Measurements from ENCODE around the gene WDR70.

The WDR70 gene

DNA sequence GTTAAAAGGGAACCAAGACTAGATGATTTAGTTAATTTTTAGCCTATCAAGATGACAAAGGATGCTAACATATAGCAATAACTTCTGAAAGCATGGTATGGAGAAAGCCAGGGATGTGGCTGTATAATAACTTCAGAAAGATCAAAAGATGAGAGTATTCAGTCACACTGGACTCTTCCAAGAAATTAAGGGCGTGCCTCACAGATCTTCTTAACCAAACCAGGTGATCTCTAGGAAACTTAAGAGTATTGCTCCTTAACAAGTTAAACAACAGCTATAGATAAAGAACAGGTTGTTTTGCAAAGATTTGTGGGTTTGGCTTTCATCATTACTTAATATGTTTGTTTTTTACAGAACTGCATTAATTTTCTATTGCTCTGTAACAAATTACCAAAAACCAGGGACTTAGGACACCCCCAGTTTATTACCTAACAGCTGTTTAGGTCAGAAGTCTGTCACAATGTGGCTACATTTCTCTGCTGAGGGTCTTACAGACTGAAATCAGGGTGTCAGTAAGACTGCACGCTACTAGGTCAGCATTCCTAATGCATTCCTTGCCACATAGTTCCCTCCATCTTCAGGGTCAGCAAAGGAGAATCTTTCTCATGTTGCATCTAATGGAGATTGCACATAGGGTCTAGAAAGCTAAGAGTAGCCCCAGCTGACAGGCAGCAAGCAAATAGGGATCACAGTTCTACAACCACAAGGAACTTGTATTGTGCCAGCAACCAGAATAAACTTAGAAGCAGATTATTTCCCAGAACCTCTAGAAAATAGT is 113.8 kb downstream of the WDR70 start:
- in situ Hi-C loops (cut with HindIII; ENCODE audit: low sequenced_read_pairs) = no loop called here
- no peak for DNase-seq (ENCODE audit: low read depth)
- TF ChIP-seq, protein P1, sequence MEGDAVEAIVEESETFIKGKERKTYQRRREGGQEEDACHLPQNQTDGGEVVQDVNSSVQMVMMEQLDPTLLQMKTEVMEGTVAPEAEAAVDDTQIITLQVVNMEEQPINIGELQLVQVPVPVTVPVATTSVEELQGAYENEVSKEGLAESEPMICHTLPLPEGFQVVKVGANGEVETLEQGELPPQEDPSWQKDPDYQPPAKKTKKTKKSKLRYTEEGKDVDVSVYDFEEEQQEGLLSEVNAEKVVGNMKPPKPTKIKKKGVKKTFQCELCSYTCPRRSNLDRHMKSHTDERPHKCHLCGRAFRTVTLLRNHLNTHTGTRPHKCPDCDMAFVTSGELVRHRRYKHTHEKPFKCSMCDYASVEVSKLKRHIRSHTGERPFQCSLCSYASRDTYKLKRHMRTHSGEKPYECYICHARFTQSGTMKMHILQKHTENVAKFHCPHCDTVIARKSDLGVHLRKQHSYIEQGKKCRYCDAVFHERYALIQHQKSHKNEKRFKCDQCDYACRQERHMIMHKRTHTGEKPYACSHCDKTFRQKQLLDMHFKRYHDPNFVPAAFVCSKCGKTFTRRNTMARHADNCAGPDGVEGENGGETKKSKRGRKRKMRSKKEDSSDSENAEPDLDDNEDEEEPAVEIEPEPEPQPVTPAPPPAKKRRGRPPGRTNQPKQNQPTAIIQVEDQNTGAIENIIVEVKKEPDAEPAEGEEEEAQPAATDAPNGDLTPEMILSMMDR (IDR thresholded peaks at IDR 0.05; ENCODE audit: low read depth, low read length, missing control alignments) = no peak
- H3K4me3 ChIP-seq (ENCODE audit: low read depth, low read length) = no peak overlapping the region

DNA sequence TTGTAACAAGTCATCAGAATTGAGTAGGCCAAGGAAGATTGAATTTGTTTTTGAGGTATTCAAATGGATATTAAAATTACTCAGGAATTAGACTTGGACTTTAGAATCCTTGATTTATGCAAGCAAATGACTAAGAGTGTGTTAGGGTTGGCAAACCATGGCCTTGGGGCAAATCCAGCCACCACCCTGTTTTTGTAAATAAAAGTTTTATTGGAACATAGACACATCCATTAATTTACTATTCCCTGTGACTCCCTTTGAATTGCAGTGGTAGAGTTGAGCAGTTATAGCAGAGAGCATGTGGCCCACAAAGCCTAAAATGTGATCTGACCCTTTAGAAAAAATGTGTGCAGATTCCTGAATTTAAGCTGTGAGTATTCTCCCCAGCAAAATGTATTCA is 115.6 kb downstream of the WDR70 start:
- no peak for DNase-seq (ENCODE audit: low read depth)
- TF ChIP-seq, protein P1 (IDR thresholded peaks at IDR 0.05; ENCODE audit: low read depth, low read length, missing control alignments) = no peak
- H3K4me3 ChIP-seq (ENCODE audit: low read depth, low read length) = no peak overlapping the region
- in situ Hi-C loops (cut with HindIII; ENCODE audit: low sequenced_read_pairs) = no loop called here

DNA sequence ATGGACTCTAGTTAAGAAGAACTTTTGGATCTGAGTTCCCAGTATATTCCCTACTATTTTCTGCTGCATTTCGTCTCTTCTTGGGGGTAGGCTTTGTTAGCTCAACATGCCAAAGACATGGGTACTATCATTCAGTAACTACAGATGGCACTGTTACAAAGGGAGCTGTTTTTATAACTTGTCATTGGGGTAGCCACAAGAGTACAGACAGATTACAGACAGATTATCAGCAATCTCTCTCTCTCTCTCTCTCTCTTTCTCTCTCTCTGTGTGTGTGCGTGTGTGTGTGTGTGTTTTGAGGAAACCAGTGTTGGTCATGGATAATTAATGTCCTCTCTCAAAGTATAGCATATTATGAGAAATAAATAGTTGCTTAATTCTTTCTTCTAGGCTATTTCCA is 116.1 kb downstream of the WDR70 start:
- DNase-seq (ENCODE audit: low read depth) = no peak
- no peak overlapping the region for H3K4me3 ChIP-seq (ENCODE audit: low read depth, low read length)
- TF ChIP-seq, protein P1 (IDR thresholded peaks at IDR 0.05; ENCODE audit: low read depth, low read length, missing control alignments) = peak; percentile 16
- in situ Hi-C loops (cut with HindIII; ENCODE audit: low sequenced_read_pairs) = no loop called here

DNA sequence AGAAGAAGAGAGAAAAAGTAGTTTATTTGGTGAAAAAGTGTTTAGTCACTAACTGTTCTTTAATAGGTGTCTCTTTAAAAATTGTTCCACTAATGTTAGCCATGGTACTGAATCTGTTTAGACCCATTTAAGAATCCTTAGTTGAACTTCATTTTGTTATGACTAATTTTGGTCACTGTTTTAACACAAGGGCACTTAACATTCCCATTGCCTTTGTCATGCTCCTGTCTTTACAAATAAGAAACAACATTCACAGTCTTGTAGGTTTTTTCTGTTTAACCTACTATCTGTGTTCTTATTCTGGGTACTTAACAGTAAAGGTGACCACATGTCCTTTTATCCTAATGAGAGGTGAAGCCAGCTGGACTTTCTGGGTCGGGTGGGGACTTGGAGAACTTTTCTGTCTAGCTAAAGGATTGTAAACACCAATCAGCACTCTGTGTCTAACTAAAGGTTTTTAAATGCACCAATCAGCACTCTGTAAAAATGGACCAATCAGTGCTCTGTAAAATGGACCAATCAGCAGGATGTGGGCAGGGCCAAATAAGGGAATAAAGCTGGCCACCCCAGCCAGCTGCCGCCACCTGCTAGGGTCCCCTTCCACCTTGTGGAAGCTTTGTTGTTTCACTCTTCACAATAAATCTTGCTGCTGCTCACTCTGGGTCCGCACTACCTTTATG is 116.7 kb downstream of the WDR70 start:
- TF ChIP-seq, protein P1 (IDR thresholded peaks at IDR 0.05; ENCODE audit: low read depth, low read length, missing control alignments) = no peak
- DNase-seq (ENCODE audit: low read depth) = peak; percentile 32
- in situ Hi-C loops (cut with HindIII; ENCODE audit: low sequenced_read_pairs) = no loop called here
- H3K4me3 ChIP-seq (ENCODE audit: low read depth, low read length) = no peak overlapping the region

DNA sequence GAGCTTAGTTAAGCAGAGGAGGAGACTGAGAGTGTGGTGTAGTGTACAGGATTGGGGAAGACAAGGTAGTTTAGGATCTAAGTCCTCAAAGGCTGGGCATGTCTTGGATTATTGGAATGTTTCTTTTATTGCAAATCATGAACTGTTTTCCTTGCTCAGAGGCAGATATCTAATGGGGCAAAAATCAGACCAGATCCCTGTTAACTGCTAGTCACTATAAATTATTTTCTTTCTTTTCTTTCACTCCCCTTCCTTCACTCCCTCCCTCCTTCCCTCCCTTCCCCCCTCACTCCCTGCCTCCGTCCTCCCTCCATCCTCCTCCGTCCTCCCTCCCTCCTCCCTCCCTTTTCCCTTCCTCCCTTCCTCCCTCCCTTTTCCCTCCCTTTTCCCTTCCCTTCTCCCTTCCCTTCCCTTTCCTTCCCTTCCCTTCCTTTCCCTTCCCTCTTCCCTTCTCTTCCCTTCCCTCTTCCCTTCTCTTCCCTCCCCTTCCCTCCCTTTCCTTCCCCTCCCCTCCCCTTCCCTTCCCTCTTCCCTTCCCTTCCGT is 117.9 kb downstream of the WDR70 start:
- TF ChIP-seq, protein P1 (IDR thresholded peaks at IDR 0.05; ENCODE audit: low read depth, low read length, missing control alignments) = no peak
- no peak overlapping the region for H3K4me3 ChIP-seq (ENCODE audit: low read depth, low read length)
- in situ Hi-C loops (cut with HindIII; ENCODE audit: low sequenced_read_pairs) = no loop called here
- DNase-seq (ENCODE audit: low read depth) = no peak

DNA sequence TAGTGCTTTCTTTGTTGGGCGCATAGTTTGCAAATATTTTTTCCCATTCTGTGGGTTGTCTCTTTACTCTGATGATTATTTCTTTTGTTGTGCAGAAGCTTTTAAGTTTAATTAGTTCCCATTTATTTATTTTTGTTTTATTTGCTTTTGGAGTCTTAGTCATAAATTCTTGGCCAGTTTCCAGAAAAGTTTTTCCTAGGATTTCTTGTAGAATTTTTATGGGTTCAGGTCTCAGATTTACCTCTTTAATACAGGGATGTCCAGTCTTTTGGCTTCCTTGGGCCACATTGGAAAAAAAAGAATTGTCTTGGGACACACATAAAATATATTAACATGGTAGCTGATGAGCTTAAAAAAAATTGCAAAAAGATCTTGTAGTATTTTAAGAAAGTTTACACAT is 122.0 kb downstream of the WDR70 start:
- DNase-seq (ENCODE audit: low read depth) = no peak
- TF ChIP-seq, protein P1 (IDR thresholded peaks at IDR 0.05; ENCODE audit: low read depth, low read length, missing control alignments) = no peak
- in situ Hi-C loops (cut with HindIII; ENCODE audit: low sequenced_read_pairs) = no loop called here
- no peak overlapping the region for H3K4me3 ChIP-seq (ENCODE audit: low read depth, low read length)
